CD14-positive monocyte (primary cell): ENCODE measurements around the gene ALDOC. TPM values are rescaled to one million over a fixed set of nuclear protein-coding genes. Genes with fewer than 3 reads are reported as not detected.

ENCODE experiments used
- DNase-seq, 3 donors: peaks; one replicate each; pipeline ENCODE4 v3.0.0-alpha.2; 2011 to 2022
- H2AFZ ChIP-seq: 2 replicates; pipeline ENCODE4 v1.6.0; 2012; ENCODE audit warnings: mild to moderate bottlenecking, low read depth, low read length, inconsistent platforms; ENCODE audit not compliant: insufficient read depth, poor library complexity, severe bottlenecking
- H3K27ac ChIP-seq, 2 donors: 1 replicate in 1 of 2; 2 replicates in 1 of 2; pipeline ENCODE4 v1.5.1; 2012 to 2013; ENCODE audit warnings: low read length in 2 of 2, control low read depth in 1 of 2, inconsistent platforms in 1 of 2, low read depth in 1 of 2, mild to moderate bottlenecking in 1 of 2
- H3K27me3 ChIP-seq, 2 donors: one replicate each; pipeline versions ENCODE4 v1.6.0 to v1.6.1; 2011 to 2013; ENCODE audit warnings: low read length in 2 of 2; ENCODE audit not compliant: control insufficient read depth in 2 of 2, insufficient read depth in 2 of 2
- H3K36me3 ChIP-seq, 2 donors: replicated peaks in 1 of 2; 1 replicate in 1 of 2; 2 replicates in 1 of 2; pipeline versions ENCODE4 v1.5.1 to v1.6.1; 2012 to 2013; ENCODE audit warnings: low read length in 2 of 2, control low read depth in 1 of 2, inconsistent platforms in 1 of 2, mild to moderate bottlenecking in 1 of 2; ENCODE audit not compliant: insufficient read depth in 2 of 2, control insufficient read depth in 1 of 2
- H3K4me1 ChIP-seq, 2 donors: 1 replicate in 1 of 2; 2 replicates in 1 of 2; pipeline versions ENCODE4 v1.5.1 to v1.6.1; 2012 to 2013; ENCODE audit warnings: low read length in 2 of 2, control low read depth in 1 of 2, inconsistent platforms in 1 of 2, mild to moderate bottlenecking in 1 of 2, moderate library complexity in 1 of 2; ENCODE audit not compliant: insufficient read depth in 2 of 2, control insufficient read depth in 1 of 2
- H3K4me2 ChIP-seq: replicated peaks from 2 replicates; pipeline ENCODE3; 2012; ENCODE audit warnings: low read length, moderate library complexity, mild to moderate bottlenecking; ENCODE audit not compliant: poor library complexity, severe bottlenecking; ENCODE audit errors: extremely low read depth
- H3K4me3 ChIP-seq, 3 experiments: fragments of 200-600 bp in 1 of 3; sonication (generic) in 1 of 3; replicated peaks in 1 of 3; 1 replicate in 2 of 3; 2 replicates in 1 of 3; pipeline ENCODE4 v1.5.1; 2011 to 2013; ENCODE audit warnings: low read length in 3 of 3, mild to moderate bottlenecking in 3 of 3, control low read depth in 2 of 3, low read depth in 2 of 3, inconsistent platforms in 1 of 3, moderate library complexity in 1 of 3
- H3K79me2 ChIP-seq: 2 replicates; pipeline ENCODE4 v1.6.0; 2012; ENCODE audit warnings: mild to moderate bottlenecking, control low read depth, inconsistent platforms, low read length, moderate library complexity; ENCODE audit not compliant: insufficient read depth
- H3K9ac ChIP-seq: 2 replicates; pipeline ENCODE4 v1.6.0; 2017; ENCODE audit warnings: low read length, mild to moderate bottlenecking; ENCODE audit not compliant: insufficient read depth, poor library complexity, severe bottlenecking
- H3K9me3 ChIP-seq, 2 donors: replicated peaks in 1 of 2; 1 replicate in 1 of 2; 2 replicates in 1 of 2; pipeline versions ENCODE4 v1.5.1 to v1.6.1; 2012 to 2013; ENCODE audit warnings: low read length in 2 of 2, control low read depth in 1 of 2; ENCODE audit not compliant: control insufficient read depth in 1 of 2, insufficient read depth in 1 of 2
- H4K20me1 ChIP-seq: 2 replicates; pipeline ENCODE4 v1.6.0; 2012; ENCODE audit warnings: mild to moderate bottlenecking, low read length, control low read depth, moderate library complexity; ENCODE audit not compliant: insufficient read depth
- H3K27ac Mint-ChIP-seq, 7 donors: one replicate each; pipeline ENCODE4 v1.8.0; 2020; ENCODE audit warnings: mild to moderate bottlenecking in 7 of 7, mixed read lengths in 7 of 7, moderate library complexity in 6 of 7, inconsistent platforms in 2 of 7
- H3K27me3 Mint-ChIP-seq, 3 donors: one replicate each; pipeline ENCODE4 v1.8.0; 2021 to 2022; ENCODE audit warnings: low read depth in 3 of 3, mild to moderate bottlenecking in 3 of 3, mixed read lengths in 3 of 3, moderate library complexity in 3 of 3, inconsistent platforms in 1 of 3
- H3K36me3 Mint-ChIP-seq, 2 donors: one replicate each; pipeline ENCODE4 v1.8.0; 2020; ENCODE audit warnings: mixed read lengths in 2 of 2, inconsistent platforms in 1 of 2, mild to moderate bottlenecking in 1 of 2
- H3K4me1 Mint-ChIP-seq: one replicate; pipeline ENCODE4 v1.8.0; 2020; ENCODE audit warnings: mild to moderate bottlenecking, mixed read lengths
- H3K4me3 Mint-ChIP-seq, 2 donors: one replicate each; pipeline ENCODE4 v1.8.0; 2020; ENCODE audit warnings: mild to moderate bottlenecking in 2 of 2, mixed read lengths in 2 of 2, moderate library complexity in 1 of 2
- H3K9me3 Mint-ChIP-seq, 7 donors: one replicate each; pipeline ENCODE4 v1.8.0; 2020 to 2022; ENCODE audit warnings: mixed read lengths in 7 of 7, mild to moderate bottlenecking in 6 of 7, moderate library complexity in 6 of 7, inconsistent platforms in 2 of 7
- WGBS: methylation state at CpG from one replicate; pipeline ENCODE4 v1.1.5; 2013; ENCODE audit warnings: missing lambda C conversion rate; ENCODE audit not compliant: insufficient coverage; 5-methylcytosine and 5-hydroxymethylcytosine counted together
- intact Hi-C, 2 donors: fragments of 100-400 bp; cut with micrococcal nuclease; formaldehyde crosslinking; loops; one replicate each; pipeline versions ENCODE4 v1.15.0 to v1.15.1; 2023
- polyA plus RNA-seq, 3 donors: library from polyadenylated mRNA; depleted of rRNA in 1 of 3; unstranded in 2 of 3; stranded (reverse) in 1 of 3; fragments of 300-500 nt in 2 of 3; fragments of >200 nt in 1 of 3; fragmentation: Illumina TruSeq in 2 of 3; gene quantifications; 1 replicate in 2 of 3; 2 replicates in 1 of 3; pipeline ENCODE4 v1.2.3, GENCODE V29; 2012 to 2021
- TF ChIP-seq, protein P1 (sequence below): fragments of 200-600 bp; IDR thresholded peaks from one replicate; pipeline ENCODE4 v1.8.0; 2022; ENCODE audit warnings: antibody characterized with exemption, mild to moderate bottlenecking

The ALDOC gene
- polyA plus RNA-seq, 3 donors, result 7.1 to 10.6 (median 9.8) TPM

DNA sequence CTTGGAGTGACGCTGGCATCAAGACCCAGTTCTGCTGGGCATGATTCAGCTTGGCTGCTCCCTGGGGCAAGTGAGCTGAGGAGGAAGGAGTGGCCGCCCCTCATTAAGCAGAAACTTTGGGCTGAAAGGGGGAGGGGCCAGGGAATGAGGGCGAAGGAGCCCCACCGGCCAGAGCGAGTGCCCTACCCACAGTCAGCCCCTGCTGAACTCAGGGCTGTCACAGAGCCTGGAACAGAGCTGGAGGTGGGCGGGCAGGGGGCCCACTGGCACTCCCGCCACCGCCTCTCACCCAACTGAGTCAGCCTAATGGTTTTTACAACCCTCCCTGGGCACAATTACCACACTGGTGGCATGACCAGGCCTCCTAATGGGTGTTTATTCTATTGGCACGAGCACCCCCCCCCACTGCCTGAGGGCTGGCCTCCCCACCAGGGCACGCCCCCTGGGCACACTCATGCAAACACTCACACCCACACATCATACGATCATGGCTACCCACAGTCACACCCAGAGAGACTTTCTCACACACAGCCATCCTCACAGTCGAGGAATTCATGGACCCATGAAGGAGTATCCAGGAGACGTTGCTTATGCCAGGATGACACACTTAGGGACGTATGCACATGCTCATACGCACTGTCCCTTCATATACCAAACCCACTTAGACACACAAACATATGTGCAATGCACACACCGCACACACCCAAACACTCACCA is 43.4 kb downstream of the ALDOC start:
- Histone ChIP-seq H3K36me3 (no peaks in the 10 kb centered on the region), H3K4me1 (no peaks in the 10 kb centered on the region), H2AFZ (no peak overlapping the region), H3K4me2 (no peak overlapping the region), H3K27me3 (no peaks in the 10 kb centered on the region), H3K4me3 (no peak overlapping the region), H3K9me3 (no peaks in the 10 kb centered on the region), H3K27ac (no peak overlapping the region), H3K79me2 (no peaks in the 10 kb centered on the region), H3K9ac (no peak overlapping the region), H4K20me1 (no peaks in the 10 kb centered on the region)
- no peaks in the 10 kb centered on the region for H3K9me3 Mint-ChIP-seq
- no peak for DNase-seq
- H3K36me3 Mint-ChIP-seq, result no peaks in the 10 kb centered on the region
- no peak overlapping the region for H3K4me3 Mint-ChIP-seq
- WGBS, result 91% methylated on average over 14 of the region's 16 CpGs
- TF ChIP-seq, protein P1, sequence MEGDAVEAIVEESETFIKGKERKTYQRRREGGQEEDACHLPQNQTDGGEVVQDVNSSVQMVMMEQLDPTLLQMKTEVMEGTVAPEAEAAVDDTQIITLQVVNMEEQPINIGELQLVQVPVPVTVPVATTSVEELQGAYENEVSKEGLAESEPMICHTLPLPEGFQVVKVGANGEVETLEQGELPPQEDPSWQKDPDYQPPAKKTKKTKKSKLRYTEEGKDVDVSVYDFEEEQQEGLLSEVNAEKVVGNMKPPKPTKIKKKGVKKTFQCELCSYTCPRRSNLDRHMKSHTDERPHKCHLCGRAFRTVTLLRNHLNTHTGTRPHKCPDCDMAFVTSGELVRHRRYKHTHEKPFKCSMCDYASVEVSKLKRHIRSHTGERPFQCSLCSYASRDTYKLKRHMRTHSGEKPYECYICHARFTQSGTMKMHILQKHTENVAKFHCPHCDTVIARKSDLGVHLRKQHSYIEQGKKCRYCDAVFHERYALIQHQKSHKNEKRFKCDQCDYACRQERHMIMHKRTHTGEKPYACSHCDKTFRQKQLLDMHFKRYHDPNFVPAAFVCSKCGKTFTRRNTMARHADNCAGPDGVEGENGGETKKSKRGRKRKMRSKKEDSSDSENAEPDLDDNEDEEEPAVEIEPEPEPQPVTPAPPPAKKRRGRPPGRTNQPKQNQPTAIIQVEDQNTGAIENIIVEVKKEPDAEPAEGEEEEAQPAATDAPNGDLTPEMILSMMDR, result no peak
- H3K4me1 Mint-ChIP-seq, result no peaks in the 10 kb centered on the region
- intact Hi-C loops, result no loop called here
- H3K27ac Mint-ChIP-seq, result no peak overlapping the region
- peaks cover 2 to 10% (median 5%) of the 10 kb centered on the region in 3 donors for H3K27me3 Mint-ChIP-seq

DNA sequence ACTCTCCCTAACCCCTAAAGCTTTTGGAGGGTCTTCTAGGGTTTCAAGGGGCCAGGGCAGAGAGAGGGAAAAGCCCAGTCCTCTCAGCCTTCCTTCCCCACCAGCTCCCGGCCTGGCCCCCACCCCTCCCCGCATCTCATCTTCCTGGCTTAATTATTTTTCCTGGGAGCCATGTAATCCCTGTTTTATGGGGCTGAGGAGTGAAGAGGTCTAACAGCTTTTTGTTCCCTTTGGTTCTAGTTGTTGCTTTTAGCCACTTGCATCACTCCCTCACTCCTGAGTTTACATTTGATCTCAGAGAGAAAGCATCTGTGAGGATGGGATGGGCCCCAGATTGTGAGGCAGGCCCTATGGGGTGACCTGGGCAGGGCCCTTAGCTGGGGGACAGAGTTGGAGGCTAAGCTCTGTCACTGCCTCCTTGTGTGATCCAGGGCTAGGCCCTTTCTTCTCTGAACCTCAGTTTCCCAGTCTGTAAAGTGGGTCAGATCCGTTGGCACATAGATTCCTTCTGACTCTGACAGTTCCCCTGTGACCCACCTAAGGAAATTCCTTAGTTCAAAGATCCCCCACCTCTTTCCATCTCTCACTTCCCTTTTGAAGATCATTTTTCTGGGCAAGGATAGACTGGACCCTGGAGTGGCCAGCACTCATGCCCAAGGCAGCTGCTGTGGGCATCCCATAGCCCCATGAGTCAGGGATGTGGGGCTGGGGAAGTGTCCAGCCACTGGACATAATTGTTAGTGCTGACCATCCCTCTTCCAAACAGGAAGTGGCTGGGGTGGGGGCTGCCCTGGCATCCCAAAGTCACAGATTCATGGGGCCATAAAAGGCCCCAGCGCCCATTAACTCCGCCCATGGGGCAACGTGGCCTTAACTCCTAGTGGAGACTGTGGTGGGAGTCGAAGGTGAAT is 44.4 kb downstream of the ALDOC start:
- no peak overlapping the region for H3K27ac ChIP-seq
- intact Hi-C loops, result no loop called here
- Mint-ChIP-seq H3K36me3 (no peaks in the 10 kb centered on the region), H3K4me3 (no peak overlapping the region), H3K27me3 (peaks cover 2 to 10% (median 5%) of the 10 kb centered on the region in 3 donors), H3K9me3 (no peaks in the 10 kb centered on the region), H3K27ac (no peak overlapping the region), H3K4me1 (no peaks in the 10 kb centered on the region)
- H3K4me1 ChIP-seq, result no peaks in the 10 kb centered on the region
- H3K4me2 ChIP-seq, result no peak overlapping the region
- H4K20me1 ChIP-seq, result no peaks in the 10 kb centered on the region
- no peak overlapping the region for H3K9ac ChIP-seq
- 95% methylated on average over 5 of the region's 7 CpGs for WGBS
- TF ChIP-seq, protein P1, result no peak
- H3K4me3 ChIP-seq, result no peak overlapping the region
- no peaks in the 10 kb centered on the region for H3K79me2 ChIP-seq
- no peak for DNase-seq
- H3K9me3 ChIP-seq, result no peaks in the 10 kb centered on the region
- no peak overlapping the region for H2AFZ ChIP-seq
- no peaks in the 10 kb centered on the region for H3K36me3 ChIP-seq
- no peaks in the 10 kb centered on the region for H3K27me3 ChIP-seq
